ENCODE data around the gene PAX7.

The PAX7 gene

DNA sequence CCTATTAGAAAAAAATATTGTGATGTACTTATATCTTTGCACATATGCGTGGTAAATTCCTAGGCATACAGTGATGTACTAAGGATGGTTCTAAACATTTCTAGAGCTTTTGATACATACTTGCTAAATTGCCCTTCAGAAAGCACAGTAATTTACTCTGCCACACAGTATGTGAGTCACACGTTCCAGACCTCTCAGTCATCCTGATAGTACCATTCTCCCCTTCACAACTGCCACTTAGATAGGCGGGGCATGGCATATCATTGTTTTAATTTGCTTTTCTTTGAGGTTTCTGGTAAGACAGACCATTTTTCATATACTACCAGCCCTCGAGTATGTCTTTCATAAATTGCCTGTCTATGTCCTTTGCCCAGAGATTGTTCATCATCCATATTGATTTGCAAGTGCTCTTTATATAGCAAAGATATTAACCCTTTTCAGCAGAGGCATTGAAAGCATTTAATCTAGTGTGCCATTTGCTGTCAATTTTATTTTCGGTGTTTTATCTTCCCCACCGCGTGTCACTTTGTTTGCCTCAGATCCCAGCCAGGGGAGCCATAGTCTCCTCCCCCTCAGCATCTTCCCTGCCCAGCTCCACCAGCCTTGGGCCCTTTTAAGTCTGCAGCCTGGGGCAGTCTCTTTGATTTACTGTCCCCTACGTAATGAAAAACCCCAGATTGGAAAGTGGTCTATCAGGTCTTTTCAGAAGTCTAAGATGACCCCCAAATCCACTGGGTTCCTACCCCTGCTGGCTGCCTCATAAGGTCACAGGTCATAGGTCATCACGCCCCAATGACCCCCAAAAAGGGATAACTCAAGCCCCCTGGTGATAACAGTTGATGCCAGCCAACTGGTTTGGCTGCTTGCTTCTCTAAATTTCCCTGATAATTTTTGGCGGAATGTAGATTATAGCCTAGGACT is 11.8 kb upstream of the PAX7 start:
- DNase-seq (ENCODE audit: low read depth in 2 of 2, low spot score in 1 of 2) = no peak

DNA sequence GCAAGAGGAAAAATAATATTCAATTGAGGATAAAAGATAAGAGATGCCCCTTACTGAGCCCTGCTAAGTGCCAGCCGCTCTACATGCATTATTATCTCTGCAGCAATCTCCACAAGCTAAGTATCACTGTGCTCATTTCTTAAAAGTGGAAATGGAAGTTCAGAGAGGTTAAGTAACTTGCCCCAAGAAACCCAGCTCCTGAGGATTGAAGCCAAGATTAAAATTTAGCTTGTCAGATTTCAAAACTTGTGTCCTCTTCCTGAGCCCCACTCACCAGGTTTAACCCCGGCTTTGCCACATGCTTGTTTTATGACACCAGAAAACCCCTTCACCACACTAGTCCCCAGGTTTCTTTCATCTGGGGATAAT is 11.2 kb upstream of the PAX7 start:
- DNase-seq (ENCODE audit: low read depth in 2 of 2, low spot score in 1 of 2) = no peak

DNA sequence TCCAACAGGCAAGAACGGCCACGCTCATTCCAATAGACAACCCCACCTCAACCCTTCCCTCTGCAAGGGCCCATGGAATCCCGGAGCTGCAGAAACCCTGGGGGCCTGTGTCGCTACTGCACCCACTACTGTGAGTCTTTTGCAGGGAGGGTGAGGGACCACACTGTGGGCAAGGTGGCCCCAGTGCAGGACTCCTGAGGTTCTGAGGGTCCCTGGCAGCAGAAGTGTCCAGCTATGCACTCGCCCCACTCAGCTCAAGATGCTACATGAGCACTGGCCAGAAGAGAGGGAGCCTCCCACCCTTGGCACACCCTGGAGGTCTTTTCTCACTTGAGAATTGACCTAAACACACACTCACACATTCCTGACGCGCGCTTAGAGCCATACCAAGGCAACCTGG is 2.1 kb upstream of the PAX7 start:
- DNase-seq (ENCODE audit: low read depth in 2 of 2, low spot score in 1 of 2) = no peak

DNA sequence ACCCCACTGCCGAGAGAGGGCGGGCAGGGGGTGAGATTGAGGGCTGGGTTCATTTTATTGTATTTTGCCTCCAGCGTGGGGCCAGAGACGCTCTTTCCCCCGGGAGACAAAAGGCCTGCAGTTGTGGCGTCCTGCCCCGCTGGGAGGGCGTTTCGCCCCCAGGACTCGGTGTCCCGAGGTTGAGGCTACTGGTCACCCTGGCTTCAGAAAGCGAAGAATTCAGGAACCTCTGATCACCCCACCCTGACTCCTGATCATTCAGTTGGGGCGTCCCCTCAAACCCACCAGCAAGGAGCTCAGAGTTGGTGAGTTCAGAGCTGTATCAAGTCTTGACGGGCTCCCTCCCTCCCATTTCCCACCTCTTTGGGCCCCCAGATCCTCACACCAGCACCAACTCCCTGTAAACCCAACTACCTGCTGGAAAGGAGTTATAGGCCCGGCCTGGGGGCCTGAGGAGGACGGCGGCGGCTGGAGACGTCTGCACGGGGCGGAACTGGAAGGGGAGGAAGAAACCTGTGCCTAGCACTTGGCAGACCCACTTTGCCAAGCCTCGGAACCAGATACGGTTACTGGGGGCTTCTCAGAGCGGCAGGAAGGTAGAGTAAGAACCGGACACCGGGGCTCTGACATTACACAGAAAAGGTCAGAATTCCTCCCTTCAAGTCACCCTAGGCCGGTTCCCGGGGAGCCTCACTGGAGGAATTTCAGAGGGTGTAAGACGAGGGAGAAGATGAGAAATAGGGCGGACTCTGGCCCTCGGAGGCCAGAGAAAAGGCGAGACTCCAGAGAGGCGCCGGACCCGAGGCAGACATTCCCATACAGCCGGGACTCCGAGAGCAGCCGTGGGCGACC is 761 bp upstream of the PAX7 start:
- no peak for DNase-seq (ENCODE audit: low read depth in 2 of 2, low spot score in 1 of 2)

DNA sequence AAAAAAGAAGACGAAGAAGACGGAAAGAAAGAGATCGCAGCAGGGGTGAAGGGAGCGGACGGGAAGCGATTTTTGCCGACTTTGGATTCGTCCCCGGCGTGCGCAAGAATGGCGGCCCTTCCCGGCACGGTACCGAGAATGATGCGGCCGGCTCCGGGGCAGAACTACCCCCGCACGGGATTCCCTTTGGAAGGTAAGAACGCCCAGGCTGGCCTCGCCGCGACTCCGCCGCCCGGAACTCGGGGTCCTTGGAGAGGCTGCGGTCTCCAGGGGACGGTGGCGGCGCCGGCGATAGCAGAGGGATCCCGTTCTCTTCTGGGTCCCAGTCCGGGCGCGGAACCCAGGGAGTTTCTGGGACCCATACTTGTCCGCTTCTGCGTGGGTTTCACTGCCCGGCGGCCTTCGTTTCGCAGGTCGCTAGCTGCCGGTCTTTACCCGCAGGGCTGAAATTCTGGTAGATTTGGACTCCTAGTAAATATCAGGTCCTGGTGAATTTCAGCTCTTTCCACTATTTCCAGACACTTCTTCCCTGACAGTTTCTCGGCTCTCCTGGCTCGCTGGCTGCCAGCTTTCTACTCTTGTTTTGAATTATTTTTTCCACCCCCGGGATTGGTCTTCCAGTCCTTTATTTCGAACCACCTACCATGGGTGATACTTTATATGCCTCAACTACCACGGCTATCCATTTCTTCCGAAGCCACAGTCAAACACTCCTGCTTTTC is 1.0 kb downstream of the PAX7 start:
- DNase-seq (ENCODE audit: low read depth in 2 of 2, low spot score in 1 of 2) = no peak

DNA sequence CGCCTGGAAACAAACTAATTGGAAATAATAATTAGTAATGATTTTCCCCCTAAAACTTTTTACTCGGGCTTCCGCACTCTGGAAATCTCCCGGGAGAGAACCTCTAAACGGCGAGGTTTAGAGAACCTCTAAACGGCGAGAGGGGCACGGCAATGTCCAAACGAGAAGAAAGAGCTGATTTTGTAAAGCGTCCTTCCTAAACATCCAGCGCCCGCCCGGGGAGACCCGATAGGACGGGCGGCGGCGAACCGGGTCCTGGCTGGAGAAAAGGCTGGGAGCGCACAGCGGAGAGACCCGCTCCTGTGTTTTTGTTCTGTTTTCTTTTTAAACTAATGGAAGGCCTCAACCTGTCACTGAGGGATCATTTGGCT is 1.6 kb downstream of the PAX7 start:
- DNase-seq (ENCODE audit: low read depth in 2 of 2, low spot score in 1 of 2) = no peak

DNA sequence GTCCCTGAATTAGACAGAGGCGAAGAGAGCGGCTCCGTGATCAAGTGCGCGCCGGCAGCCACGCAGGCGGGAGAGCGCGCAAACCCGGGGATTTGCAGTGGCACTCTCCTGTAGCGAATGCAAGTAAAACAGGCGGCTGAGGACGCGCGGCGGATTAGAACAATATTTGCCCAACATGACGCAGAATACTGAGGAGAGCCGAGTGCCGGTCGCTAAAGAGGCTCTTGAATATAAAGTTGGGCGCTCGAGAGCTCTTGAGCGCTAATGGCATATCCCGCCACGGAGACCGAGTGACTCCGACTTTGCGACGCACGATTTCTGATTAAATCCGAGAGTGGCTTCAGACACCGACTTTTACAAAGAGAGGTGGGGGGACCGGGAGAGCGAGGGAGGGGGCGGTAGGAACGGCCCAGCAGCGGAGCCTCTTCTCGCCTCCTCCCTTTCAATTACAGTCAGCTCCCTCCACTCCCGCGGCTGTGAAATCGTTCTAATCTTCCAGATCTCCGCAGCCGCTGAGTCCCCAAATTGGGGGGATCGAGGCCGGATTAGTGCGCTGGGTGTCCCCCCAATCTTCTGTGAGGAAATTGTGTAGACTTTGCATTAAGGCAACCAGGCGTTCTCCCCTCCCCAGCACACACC is 2.3 kb downstream of the PAX7 start:
- no peak for DNase-seq (ENCODE audit: low read depth in 2 of 2, low spot score in 1 of 2)

DNA sequence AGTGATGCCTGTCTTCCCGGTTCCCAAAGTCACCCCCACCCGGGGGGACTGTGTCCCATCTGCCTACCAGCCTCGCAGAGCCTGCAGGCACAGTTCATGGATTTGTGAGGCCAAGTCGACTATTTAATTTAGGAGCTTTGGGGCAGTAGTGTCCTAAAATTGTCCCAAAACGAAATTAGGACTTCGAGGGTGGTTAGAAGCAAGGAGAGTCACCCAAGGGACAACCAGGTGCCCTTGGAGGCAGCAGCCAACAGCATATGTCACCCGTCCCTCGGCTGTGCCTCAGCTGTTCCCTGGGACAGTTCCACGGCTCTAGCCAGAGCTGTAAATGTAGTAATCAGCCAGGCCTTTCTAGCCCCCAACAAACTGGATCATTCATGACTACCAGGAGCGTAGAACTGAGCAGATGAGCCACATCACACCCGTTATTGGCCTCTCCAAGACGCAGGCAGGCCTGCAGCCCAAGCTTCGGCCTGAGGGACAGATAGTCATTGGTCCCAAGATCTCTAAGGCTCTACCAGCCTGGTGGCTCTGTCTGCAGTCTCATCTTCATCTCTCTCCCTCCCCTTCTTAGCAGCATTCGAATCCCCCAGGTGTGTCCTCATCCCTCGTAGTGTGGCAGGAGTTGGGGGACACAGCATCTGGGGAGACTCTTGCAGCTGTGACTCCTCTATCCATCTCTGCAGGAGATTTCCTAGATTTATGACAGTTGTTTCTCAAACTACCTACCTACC is 2.9 kb downstream of the PAX7 start:
- DNase-seq (ENCODE audit: low read depth in 2 of 2, low spot score in 1 of 2) = no peak

DNA sequence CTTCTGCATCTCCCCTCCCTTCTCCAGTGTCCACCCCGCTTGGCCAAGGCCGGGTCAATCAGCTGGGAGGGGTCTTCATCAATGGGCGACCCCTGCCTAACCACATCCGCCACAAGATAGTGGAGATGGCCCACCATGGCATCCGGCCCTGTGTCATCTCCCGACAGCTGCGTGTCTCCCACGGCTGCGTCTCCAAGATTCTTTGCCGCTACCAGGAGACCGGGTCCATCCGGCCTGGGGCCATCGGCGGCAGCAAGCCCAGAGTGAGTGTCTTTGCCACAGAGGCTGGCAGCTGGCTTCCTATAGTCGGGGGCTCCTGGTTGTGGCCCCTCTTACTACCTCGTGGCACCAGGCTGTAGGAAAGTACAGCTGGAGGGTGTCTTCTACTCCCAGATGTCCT is 3.6 kb downstream of the PAX7 start:
- DNase-seq (ENCODE audit: low read depth in 2 of 2, low spot score in 1 of 2) = no peak

DNA sequence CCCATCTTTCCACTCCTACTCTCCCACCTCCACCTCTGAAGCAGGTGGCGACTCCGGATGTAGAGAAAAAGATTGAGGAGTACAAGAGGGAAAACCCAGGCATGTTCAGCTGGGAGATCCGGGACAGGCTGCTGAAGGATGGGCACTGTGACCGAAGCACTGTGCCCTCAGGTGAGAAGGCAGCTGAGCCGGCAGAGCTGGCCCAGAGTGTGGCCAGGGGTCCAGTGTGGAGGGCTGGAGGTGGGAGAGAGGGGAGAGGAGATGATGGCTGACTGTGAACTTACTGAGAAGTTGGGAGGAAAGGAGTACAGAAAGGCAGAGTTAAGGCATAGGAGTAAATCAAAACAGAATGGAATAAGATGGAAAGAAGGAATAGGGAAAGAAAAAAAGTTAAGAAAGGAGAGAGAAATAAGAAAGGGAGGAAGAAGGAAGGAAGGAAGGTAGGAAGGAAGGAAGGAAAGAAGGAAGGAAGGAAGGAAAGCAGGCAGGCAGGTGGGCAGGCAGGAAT is 4.5 kb downstream of the PAX7 start:
- no peak for DNase-seq (ENCODE audit: low read depth in 2 of 2, low spot score in 1 of 2)

DNA sequence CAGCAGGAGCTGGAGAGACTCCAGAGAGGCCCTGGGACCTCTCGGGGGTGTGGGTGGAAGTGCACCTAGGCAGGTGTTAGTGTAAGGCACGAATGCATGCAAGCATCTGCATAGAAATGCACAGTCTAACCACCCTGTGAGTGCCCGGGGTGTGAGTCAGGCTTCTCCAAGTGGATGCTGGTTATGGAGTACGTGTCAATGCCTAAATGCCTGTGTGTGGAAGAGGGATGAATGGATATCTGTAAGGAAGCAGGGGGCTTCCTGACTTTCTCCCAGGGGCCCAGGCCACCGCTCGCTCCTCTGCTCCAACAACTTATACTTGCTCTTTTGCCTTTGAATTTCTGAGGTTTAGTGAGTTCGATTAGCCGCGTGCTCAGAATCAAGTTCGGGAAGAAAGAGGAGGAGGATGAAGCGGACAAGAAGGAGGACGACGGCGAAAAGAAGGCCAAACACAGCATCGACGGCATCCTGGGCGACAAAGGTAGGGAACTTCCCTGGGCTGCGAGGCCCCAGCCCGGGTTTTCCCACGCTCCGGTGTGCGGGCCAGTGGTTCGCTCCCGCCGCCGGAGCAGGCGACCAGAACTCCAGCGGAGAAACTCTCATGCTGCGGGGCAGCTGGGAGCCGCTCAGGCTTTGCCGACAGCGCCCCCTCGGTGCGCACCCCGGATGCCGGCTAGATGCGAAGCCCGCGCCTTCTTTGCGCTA is 5.4 kb downstream of the PAX7 start:
- DNase-seq (ENCODE audit: low read depth in 2 of 2, low spot score in 1 of 2) = no peak

DNA sequence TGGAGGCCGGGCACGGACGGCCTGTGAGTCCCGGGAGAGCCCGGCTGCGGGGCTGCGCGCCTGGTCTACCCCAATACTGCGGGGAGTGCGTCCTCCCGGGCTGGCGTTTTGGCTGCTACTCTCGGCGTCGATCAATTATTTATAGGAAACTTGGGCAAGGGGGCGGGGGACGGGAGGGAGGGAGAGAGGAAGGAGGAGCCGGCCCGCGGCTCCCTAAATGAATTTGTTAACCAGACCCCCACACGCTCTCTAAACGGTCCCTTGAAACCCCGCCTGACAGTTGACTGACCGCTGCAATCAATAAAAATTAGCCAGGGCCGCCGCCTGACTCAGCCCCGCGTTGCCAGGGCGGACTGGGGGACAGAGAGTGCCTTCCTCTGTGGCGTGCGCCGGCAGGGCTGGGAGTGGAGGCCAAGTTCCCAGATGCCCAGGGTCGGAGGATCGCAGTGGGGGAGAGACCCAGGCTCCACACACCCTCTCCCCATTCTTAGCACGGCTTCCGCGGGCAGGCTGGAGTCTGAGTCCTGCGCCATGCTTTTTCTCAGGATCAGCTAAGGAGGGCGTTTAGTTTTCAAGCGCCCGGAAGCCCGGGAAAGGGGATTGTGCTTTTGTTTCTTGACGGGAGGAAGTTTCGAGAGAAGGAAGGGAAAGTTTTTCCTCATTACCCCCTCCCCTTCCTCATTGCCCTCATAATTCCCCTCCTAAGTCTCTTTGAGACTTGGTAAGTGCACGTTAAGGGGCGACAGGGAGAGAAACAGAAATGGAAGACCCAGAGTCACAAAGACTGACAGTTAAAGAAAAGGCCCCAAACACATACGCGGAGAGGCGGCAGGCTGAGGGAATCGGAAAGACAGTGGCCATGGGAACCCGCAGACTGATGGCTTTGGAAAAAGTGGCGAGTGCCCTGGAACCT is 6.2 kb downstream of the PAX7 start:
- no peak for DNase-seq (ENCODE audit: low read depth in 2 of 2, low spot score in 1 of 2)

DNA sequence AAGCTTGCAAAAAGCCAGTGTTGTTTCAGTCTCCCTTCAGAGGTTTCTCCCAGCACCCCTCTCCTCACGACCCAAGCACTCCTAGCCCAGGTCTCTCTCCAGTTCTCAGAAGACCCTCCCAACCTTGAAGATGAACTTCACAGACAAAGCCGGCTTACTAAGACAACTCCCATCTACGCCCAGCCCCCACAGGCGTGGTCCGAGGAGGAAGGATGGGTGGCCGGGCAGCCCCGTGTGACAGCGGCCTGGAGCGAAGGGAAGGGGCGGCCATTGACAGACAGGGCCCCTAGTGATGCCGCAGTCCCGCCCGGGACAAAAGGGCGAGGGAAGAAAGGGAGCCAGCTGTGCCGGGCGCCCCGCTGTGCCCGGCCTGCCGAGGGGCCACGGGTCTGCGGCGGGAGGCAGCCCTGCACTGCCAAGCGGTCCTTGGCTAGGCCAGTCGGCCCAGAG is 6.9 kb downstream of the PAX7 start:
- DNase-seq (ENCODE audit: low read depth in 2 of 2, low spot score in 1 of 2) = no peak

DNA sequence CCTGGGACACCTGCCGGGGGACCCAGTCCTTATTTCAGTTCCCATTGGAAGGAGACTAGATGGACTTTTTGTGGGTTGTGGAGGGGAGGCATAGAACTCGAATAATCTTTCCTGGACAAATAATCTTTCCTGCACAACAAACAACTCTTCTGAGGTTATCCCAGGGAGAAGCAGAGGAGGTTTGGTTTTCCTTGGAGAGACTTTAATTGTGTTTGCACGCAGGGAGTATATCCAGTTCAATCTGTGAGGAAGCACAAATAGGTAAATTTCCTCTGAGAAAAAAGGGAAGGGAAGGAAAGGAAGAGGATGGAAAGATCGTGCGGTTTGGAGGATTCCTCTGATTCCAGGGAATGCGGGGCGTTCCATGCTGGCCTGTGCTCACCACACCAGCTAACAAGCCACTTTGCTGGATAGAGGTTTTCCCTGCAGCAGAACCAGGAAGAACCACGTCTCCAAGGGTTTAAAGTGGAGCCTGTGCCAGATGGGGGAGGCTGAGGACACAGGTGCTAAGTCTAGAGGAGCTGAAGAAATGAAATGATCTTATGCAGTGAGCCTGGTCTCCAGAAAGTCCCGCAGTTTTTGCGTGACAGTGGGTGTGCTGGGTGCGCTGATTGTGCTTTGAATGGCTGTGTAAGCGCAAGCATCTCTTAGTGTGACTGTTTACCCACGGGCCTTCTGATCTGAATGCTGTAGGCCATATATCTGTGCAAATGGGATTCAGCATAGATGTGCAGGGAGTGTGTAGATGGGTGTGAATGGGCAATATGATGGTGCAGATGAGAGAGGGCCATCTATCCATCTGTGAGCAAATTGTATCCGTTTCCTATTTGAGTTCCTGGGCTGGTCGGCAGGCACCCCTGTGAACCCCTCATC is 7.6 kb downstream of the PAX7 start:
- no peak for DNase-seq (ENCODE audit: low read depth in 2 of 2, low spot score in 1 of 2)

DNA sequence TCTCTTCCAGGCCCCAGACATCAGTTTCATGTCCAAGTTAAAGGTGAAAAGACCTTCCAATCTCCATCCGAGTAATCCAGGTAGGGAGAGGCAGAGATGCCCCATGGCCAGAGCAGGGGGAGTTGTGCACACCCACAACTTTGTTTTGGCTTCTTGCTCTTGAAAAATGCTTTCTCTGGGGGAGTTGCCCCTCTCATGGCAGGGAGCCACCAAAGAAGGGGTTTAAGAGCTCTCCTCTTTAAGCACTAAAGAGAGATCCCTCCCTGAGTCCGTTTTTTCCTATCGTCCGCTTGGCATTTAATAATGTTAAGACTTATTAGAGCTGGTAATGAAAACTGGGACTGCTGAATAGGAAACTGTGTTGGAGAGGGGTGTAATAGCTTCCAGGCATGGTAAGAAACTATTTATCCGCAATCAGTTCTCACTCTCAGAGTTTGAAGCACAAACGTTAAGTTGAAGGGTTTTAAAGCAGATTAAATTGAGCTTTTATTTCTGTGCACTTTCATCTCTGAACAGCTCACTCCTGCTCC is 8.3 kb downstream of the PAX7 start:
- DNase-seq (ENCODE audit: low read depth in 2 of 2, low spot score in 1 of 2) = no peak

DNA sequence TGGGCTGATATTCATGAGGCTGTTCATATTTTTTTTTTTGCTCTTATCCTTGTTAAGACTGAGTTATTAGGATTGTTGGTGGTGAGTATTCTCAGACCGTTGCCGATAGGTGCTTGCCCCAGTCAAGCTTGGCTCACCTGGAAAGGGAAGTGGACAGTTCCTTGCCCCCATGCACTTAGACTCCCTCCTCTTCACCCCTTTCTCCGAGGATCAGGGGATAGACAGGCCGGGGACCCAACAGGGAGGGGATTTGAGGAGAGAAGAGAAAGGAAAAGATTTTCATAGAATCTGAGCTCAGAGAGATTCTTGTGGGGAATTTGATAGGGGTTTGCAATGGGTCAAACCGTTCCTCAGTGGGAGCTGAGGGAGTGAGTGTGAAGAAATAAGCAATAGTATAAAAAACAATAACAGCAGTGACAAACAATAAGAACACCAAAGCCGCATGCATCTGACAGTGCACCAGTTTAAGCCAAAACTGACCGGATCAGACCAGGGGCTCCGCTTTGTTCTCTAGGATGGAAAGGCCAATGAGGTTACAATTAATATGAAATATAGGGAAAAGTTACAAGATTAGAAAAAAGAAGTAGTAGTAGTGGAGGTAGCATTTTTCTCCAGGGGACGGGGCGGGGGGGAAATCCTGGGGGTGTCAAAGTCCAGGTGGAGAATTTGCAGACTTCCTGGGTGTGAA is 8.9 kb downstream of the PAX7 start:
- no peak for DNase-seq (ENCODE audit: low read depth in 2 of 2, low spot score in 1 of 2)

Measured in stimulated activated CD8-positive, alpha-beta memory T cell treated with anti-CD3 and anti-CD28 coated beads, Interleukin-4, amount 100 ng/mL, for 1 hour (primary cell).